GM12872 (cell line): Measurements from ENCODE around the gene KIF12.

ENCODE experiments used
- CTCF ChIP-seq: IDR thresholded peaks from 3 replicates; pipeline ENCODE4 v1.5.1; 2011; ENCODE audit warnings: low read depth, mild to moderate bottlenecking, low read length, moderate library complexity; ENCODE audit not compliant: insufficient read depth

Gene KIF12

GRCh38 chr9:114098936-114099668 is at the start of gene KIF12:
Gene KIF12 (minus strand): TSS chr9:114099292. CDS start chr9:114099276, 16 bp downstream.
- TF ChIP-seq CTCF, result no peak

GRCh38 chr9:114146735-114147134 is 47.6 kb upstream of the KIF12 start:
- no peak for TF ChIP-seq CTCF

DNA sequence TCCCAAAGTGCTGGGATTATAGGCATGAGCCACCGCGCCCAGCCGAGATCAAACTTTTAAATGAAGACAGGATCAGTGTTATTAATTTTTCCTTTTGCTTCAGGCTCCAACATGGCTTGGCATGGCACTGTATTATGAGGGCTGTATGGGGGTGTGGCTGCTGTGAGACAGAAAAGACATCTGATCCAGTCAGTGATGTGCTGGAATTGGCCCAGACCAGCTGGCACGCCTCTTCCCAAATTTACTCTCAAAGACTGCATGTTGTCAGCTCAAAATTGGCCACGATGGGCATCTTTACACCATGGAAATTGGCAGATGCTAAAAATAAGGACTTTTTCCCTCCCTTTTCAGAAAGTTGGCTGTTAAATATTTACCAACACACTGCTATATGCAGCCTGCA is 44.1 kb upstream of the KIF12 start:
- TF ChIP-seq CTCF, result no peak

DNA sequence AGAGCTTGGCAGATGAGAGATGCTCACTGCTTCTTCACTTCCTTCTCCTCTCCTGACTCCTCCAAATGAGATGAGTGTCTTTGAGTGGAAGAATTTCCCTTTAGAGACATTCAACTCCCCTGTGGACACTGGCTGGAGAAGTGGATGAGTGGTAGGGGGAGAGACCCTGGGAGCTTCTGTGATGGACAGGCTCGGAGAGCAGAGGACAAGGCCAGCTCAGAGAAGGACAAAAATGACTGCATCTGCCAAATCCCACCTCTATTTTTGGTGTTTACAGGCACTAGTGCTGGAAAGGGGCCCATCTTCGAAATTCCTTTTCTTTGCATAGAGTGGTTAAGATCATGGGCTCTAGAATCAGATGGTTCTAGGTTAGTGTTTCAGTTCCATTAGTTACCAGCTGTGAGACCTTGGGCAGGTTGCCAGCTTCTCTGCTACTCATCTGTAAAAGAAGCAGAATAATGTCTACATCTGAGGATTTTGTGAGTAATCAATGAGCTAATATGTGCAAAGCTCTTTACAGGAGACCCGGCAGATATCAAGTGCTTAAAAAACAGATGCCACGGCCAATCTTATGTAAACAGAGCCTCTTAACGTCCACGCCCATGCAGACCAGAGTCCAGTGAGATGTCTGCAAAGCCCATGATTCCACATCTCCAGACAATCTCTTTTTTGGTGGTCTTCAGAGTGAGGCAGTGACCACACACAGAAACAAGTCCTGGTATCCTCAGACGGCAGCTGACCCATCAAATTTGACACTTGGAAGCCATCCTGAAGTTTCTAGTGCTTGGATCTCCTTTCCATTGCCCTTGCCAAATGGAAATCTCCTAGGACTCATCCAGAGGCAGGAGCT is 42.7 kb upstream of the KIF12 start:
- no peak for TF ChIP-seq CTCF

- TF ChIP-seq CTCF, result no peak
Observed at GRCh38 chr9:114140850-114141249, 41.8 kb upstream of the KIF12 start.

GRCh38 chr9:114140401-114140800 is 41.3 kb upstream of the KIF12 start:
- no peak for TF ChIP-seq CTCF

- no peak for TF ChIP-seq CTCF
Observed at GRCh38 chr9:114139071-114139470, 40.0 kb upstream of the KIF12 start.
